HG02642 (cell line): ENCODE data around the gene MUCL3.
A peak's percentile ranks its signal among the peaks of the same experiment; 100 is the strongest.
"Not testable (repeated sequence)": the region's sequence is repeated elsewhere in the genome, so short reads cannot be mapped to it uniquely, and the experiment has no call there.

Experiments
- ATAC-seq: cut with Tn5 transposase; IDR thresholded peaks from one replicate; pipeline ENCODE4 v1.9.1; 2021; ENCODE audit warnings: mild to moderate bottlenecking; ENCODE audit not compliant: unreplicated experiment, poor library complexity

MUCL3 gene

GRCh38 chr6:30935018-30935417 lies 5.8 kb upstream of the MUCL3 start:
- ATAC-seq = no peak

- no peak for ATAC-seq
These were observed 3.5 kb upstream of the MUCL3 start for GRCh38 chr6:30937265-30937664.

- no peak for ATAC-seq
These were observed 2.0 kb upstream of the MUCL3 start for GRCh38 chr6:30938730-30939129.

- ATAC-seq = no peak
These were observed 1.3 kb upstream of the MUCL3 start for GRCh38 chr6:30939473-30939872.

GRCh38 chr6:30942338-30943060 lies 1.7 kb downstream of the MUCL3 start:
- ATAC-seq = no peak

- ATAC-seq = no peak
These were observed 3.3 kb downstream of the MUCL3 start for GRCh38 chr6:30944051-30944450.

GRCh38 chr6:30945281-30945680 lies 4.5 kb downstream of the MUCL3 start:
- ATAC-seq = no peak

- no peak for ATAC-seq
These were observed 6.5 kb downstream of the MUCL3 start for GRCh38 chr6:30947231-30947630.

- no peak for ATAC-seq
These were observed 8.0 kb downstream of the MUCL3 start for GRCh38 chr6:30948811-30949210.

- no peak for ATAC-seq
These were observed 11.2 kb downstream of the MUCL3 start for GRCh38 chr6:30951907-30952469.

- no peak for ATAC-seq
These were observed 14.0 kb downstream of the MUCL3 start for GRCh38 chr6:30954631-30955366.

GRCh38 chr6:30955367-30956042 lies 14.7 kb downstream of the MUCL3 start:
- ATAC-seq = peak; percentile 72

- ATAC-seq = no peak
These were observed 16.9 kb downstream of the MUCL3 start for GRCh38 chr6:30957716-30958115.

- ATAC-seq = no peak
These were observed 20.3 kb downstream of the MUCL3 start for GRCh38 chr6:30960907-30961673.

- ATAC-seq = no peak
These were observed 21.9 kb downstream of the MUCL3 start for GRCh38 chr6:30962716-30963115.

GRCh38 chr6:30963641-30964040 lies 22.9 kb downstream of the MUCL3 start:
- ATAC-seq = no peak

- ATAC-seq = no peak
These were observed 23.3 kb downstream of the MUCL3 start for GRCh38 chr6:30964075-30964474.

- ATAC-seq = no peak
These were observed 24.4 kb downstream of the MUCL3 start for GRCh38 chr6:30965140-30965601.

GRCh38 chr6:30966154-30966553 lies 25.4 kb downstream of the MUCL3 start:
- no peak for ATAC-seq

GRCh38 chr6:30969171-30969570 lies 28.4 kb downstream of the MUCL3 start:
- ATAC-seq = not testable (repeated sequence)
